ENCODE measurements around the gene LRRFIP1.
A peak's percentile ranks its signal among the peaks of the same experiment; 100 is the strongest.

LRRFIP1 gene

DNA sequence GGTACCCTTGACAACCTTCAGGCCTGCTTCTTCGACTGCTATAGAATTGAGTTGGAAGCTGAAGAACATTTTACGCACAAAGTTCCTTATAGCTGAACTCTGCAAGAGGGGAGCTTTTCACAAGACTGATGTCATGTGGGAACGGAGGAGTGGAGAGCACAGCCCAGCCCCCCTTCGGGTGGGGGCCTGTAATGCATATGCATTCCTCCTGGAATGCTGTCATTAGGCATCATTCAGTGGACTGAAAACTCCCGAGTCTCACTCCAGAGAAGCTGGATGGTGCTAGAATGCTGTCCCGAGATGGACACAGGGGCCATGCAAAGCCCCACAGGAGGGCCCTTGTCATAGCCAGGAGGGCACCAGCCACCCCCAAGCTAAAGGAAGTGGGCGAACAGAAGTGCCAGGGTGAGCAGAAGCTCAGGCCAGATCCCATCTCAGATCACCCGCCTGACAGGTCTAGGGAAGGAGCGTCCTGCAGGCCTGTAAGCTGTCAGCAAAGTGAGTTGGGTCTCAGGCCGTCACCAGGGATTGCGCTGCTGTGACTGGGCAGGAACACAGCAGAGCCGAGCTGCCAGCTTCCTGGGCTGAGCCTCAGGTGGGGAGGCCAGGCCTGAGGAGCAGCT, 127.3 kb downstream of the LRRFIP1 start:
- Histone ChIP-seq H2BK12ac (ENCODE audit: low read length) (no peak overlapping the region), H3K9ac (ENCODE audit: low read depth, low read length, poor library complexity) (no peak overlapping the region), H3K4me3 (ENCODE audit: low read length in 2 of 2) (peak overlapping the region in 1 of 2 donors; percentile 8), H2BK5ac (ENCODE audit: low read length) (no peak overlapping the region), H3K4me2 (ENCODE audit: insufficient read depth, low read length, poor library complexity, severe bottlenecking) (no peak overlapping the region), H3K9me3 (replicated peaks in 1 of 2; ENCODE audit: control insufficient read depth in 2 of 2, insufficient read depth in 1 of 2, low read depth in 1 of 2, low read length in 2 of 2) (peaks cover 0 to 7% of the 10 kb centered on the region in 2 donors), H2BK120ac (ENCODE audit: low read depth, low read length) (no peak overlapping the region), H3K23ac (ENCODE audit: low read depth, low read length, poor library complexity) (no peak overlapping the region), H2BK15ac (ENCODE audit: low read length) (no peak overlapping the region), H3K4ac (ENCODE audit: low read length) (no peak overlapping the region), H4K8ac (ENCODE audit: low read depth, low read length) (no peak overlapping the region), H2AK5ac (ENCODE audit: low read depth, low read length) (no peak overlapping the region), H4K91ac (ENCODE audit: low read depth, low read length, poor library complexity) (no peak overlapping the region), H3K14ac (ENCODE audit: low read length) (no peak overlapping the region), H3K27ac (replicated peaks; ENCODE audit: low read length) (no peak overlapping the region), H2AFZ (ENCODE audit: low read length) (no peak overlapping the region), H3K36me3 (replicated peaks in 1 of 2; ENCODE audit: control insufficient read depth in 2 of 2, insufficient read depth in 2 of 2, low read length in 2 of 2) (peaks cover 0 to 90% of the 10 kb centered on the region in 2 donors), H3K18ac (ENCODE audit: low read length) (no peak overlapping the region), H3K27me3 (ENCODE audit: control insufficient read depth in 3 of 3, insufficient read depth in 3 of 3, low read depth in 1 of 3, low read length in 3 of 3) (no peaks in the 10 kb centered on the region), H3K79me1 (ENCODE audit: low read depth, low read length) (no peaks in the 10 kb centered on the region), H3K4me1 (ENCODE audit: control insufficient read depth in 2 of 2, insufficient read depth in 1 of 2, low read depth in 1 of 2, low read length in 2 of 2) (no peaks in the 10 kb centered on the region)
- no peak for DNase-seq (ENCODE audit: low spot score)
- WGBS, 2 donors (ENCODE audit: extremely low coverage in 2 of 2, insufficient read length in 2 of 2, insufficient replicate concordance in 1 of 2), result no CpG with 5 or more reads among the region's 12 CpGs

DNA sequence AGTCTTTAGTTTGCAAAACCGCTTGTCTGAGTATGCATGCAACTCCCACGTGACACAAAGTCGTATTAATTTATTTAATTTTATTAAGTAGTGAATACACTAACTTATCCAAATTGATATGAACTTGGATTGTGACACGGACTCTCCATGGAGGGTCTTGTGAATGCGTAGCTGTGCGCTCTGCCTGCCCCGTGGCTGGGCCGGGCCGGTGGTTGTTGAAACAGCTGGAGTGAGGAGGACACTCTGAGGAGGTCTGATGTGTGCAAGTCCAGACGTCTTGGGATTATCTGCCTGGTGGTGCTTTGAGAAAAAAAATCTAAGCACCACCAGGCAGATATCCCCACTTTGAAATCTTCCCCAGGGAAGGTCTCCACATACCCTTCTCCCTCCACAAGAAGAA, 130.2 kb downstream of the LRRFIP1 start:
- Histone ChIP-seq H3K9ac (ENCODE audit: low read depth, low read length, poor library complexity) (no peak overlapping the region), H4K91ac (ENCODE audit: low read depth, low read length, poor library complexity) (no peak overlapping the region), H2AK5ac (ENCODE audit: low read depth, low read length) (no peak overlapping the region), H2BK15ac (ENCODE audit: low read length) (no peak overlapping the region), H3K4me3 (ENCODE audit: low read length in 2 of 2) (no peak overlapping the region), H2BK5ac (ENCODE audit: low read length) (no peak overlapping the region), H2BK120ac (ENCODE audit: low read depth, low read length) (no peak overlapping the region), H3K23ac (ENCODE audit: low read depth, low read length, poor library complexity) (no peak overlapping the region), H3K4me2 (ENCODE audit: insufficient read depth, low read length, poor library complexity, severe bottlenecking) (no peak overlapping the region), H2AFZ (ENCODE audit: low read length) (no peak overlapping the region), H3K36me3 (replicated peaks in 1 of 2; ENCODE audit: control insufficient read depth in 2 of 2, insufficient read depth in 2 of 2, low read length in 2 of 2) (peaks cover 3 to 93% of the 10 kb centered on the region in 2 donors), H3K9me3 (replicated peaks in 1 of 2; ENCODE audit: control insufficient read depth in 2 of 2, insufficient read depth in 1 of 2, low read depth in 1 of 2, low read length in 2 of 2) (peaks cover 0 to 7% of the 10 kb centered on the region in 2 donors), H3K27me3 (ENCODE audit: control insufficient read depth in 3 of 3, insufficient read depth in 3 of 3, low read depth in 1 of 3, low read length in 3 of 3) (no peaks in the 10 kb centered on the region), H3K27ac (replicated peaks; ENCODE audit: low read length) (no peak overlapping the region), H3K4ac (ENCODE audit: low read length) (no peak overlapping the region), H3K4me1 (ENCODE audit: control insufficient read depth in 2 of 2, insufficient read depth in 1 of 2, low read depth in 1 of 2, low read length in 2 of 2) (peaks cover 0 to 2% of the 10 kb centered on the region in 2 donors), H2BK12ac (ENCODE audit: low read length) (no peak overlapping the region), H3K79me1 (ENCODE audit: low read depth, low read length) (no peaks in the 10 kb centered on the region), H3K14ac (ENCODE audit: low read length) (no peak overlapping the region), H4K8ac (ENCODE audit: low read depth, low read length) (no peak overlapping the region), H3K18ac (ENCODE audit: low read length) (no peak overlapping the region)
- DNase-seq (ENCODE audit: low spot score), result no peak
- no CpG with 5 or more reads among the region's 10 CpGs for WGBS, 2 donors (ENCODE audit: extremely low coverage in 2 of 2, insufficient read length in 2 of 2, insufficient replicate concordance in 1 of 2)

DNA sequence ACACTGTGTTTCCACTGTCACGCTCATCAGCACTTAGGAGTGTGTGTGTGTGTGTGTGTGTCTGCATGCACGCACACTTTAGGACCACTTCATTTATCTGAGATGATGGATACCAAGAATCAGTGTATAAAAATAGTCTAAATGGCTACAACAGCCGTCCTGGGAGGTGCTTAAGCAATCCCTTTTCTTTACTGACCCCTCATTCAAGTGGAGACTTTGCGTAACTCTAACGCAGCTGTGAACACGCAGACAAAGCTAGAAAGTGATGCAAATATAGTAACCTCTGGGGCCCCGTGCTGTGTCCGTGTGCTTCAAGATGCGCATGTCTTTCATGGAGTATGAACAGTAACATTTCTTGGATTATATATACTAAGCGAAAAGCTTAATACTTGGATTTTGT, 130.8 kb downstream of the LRRFIP1 start:
- H2AK5ac ChIP-seq (ENCODE audit: low read depth, low read length), result no peak overlapping the region
- H3K9me3 ChIP-seq (replicated peaks in 1 of 2; ENCODE audit: control insufficient read depth in 2 of 2, insufficient read depth in 1 of 2, low read depth in 1 of 2, low read length in 2 of 2), result peaks cover 0 to 7% of the 10 kb centered on the region in 2 donors
- H3K36me3 ChIP-seq (replicated peaks in 1 of 2; ENCODE audit: control insufficient read depth in 2 of 2, insufficient read depth in 2 of 2, low read length in 2 of 2), result peaks cover 3 to 92% of the 10 kb centered on the region in 2 donors
- H3K4me2 ChIP-seq (ENCODE audit: insufficient read depth, low read length, poor library complexity, severe bottlenecking), result no peak overlapping the region
- no peak overlapping the region for H4K91ac ChIP-seq (ENCODE audit: low read depth, low read length, poor library complexity)
- H3K4ac ChIP-seq (ENCODE audit: low read length), result no peak overlapping the region
- WGBS, 2 donors (ENCODE audit: extremely low coverage in 2 of 2, insufficient read length in 2 of 2, insufficient replicate concordance in 1 of 2), result no CpG with 5 or more reads among the region's 10 CpGs
- H3K27ac ChIP-seq (replicated peaks; ENCODE audit: low read length), result no peak overlapping the region
- no peak overlapping the region for H3K14ac ChIP-seq (ENCODE audit: low read length)
- H2BK120ac ChIP-seq (ENCODE audit: low read depth, low read length), result no peak overlapping the region
- no peak overlapping the region for H3K4me3 ChIP-seq (ENCODE audit: low read length in 2 of 2)
- H2BK12ac ChIP-seq (ENCODE audit: low read length), result no peak overlapping the region
- H3K9ac ChIP-seq (ENCODE audit: low read depth, low read length, poor library complexity), result no peak overlapping the region
- no peaks in the 10 kb centered on the region for H3K27me3 ChIP-seq (ENCODE audit: control insufficient read depth in 3 of 3, insufficient read depth in 3 of 3, low read depth in 1 of 3, low read length in 3 of 3)
- H2BK5ac ChIP-seq (ENCODE audit: low read length), result no peak overlapping the region
- no peak overlapping the region for H4K8ac ChIP-seq (ENCODE audit: low read depth, low read length)
- peaks cover 0 to 2% of the 10 kb centered on the region in 2 donors for H3K4me1 ChIP-seq (ENCODE audit: control insufficient read depth in 2 of 2, insufficient read depth in 1 of 2, low read depth in 1 of 2, low read length in 2 of 2)
- no peak overlapping the region for H2BK15ac ChIP-seq (ENCODE audit: low read length)
- no peak for DNase-seq (ENCODE audit: low spot score)
- no peak overlapping the region for H2AFZ ChIP-seq (ENCODE audit: low read length)
- no peak overlapping the region for H3K23ac ChIP-seq (ENCODE audit: low read depth, low read length, poor library complexity)
- no peak overlapping the region for H3K18ac ChIP-seq (ENCODE audit: low read length)
- H3K79me1 ChIP-seq (ENCODE audit: low read depth, low read length), result no peaks in the 10 kb centered on the region

DNA sequence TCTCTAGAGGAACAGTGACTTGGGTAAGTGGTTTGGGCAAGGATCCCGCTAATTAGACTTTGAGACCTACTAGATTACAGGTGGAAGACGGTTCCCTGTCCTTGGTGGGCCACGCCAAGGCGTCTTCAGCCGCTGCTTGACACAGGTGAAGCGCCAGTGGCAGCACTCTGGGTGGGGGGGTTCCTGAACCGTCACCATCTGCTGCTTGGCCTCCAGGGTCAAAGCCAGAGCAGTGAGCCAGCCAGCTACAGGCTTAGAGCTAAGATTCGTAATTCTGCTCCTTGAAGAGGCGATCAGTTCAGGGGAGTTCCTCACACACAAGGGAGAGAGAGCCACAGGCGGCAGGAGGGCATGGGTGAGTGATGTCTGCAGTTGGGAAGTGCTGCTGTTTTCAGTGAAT, 131.8 kb downstream of the LRRFIP1 start:
- no CpG with 5 or more reads among the region's 10 CpGs for WGBS, 2 donors (ENCODE audit: extremely low coverage in 2 of 2, insufficient read length in 2 of 2, insufficient replicate concordance in 1 of 2)
- no peak overlapping the region for H2BK5ac ChIP-seq (ENCODE audit: low read length)
- no peak overlapping the region for H2AK5ac ChIP-seq (ENCODE audit: low read depth, low read length)
- no peak overlapping the region for H3K4ac ChIP-seq (ENCODE audit: low read length)
- H3K36me3 ChIP-seq (replicated peaks in 1 of 2; ENCODE audit: control insufficient read depth in 2 of 2, insufficient read depth in 2 of 2, low read length in 2 of 2), result peaks cover 3 to 88% of the 10 kb centered on the region in 2 donors
- no peaks in the 10 kb centered on the region for H3K79me1 ChIP-seq (ENCODE audit: low read depth, low read length)
- H3K4me3 ChIP-seq (ENCODE audit: low read length in 2 of 2), result no peak overlapping the region
- no peak overlapping the region for H3K9ac ChIP-seq (ENCODE audit: low read depth, low read length, poor library complexity)
- H3K9me3 ChIP-seq (replicated peaks in 1 of 2; ENCODE audit: control insufficient read depth in 2 of 2, insufficient read depth in 1 of 2, low read depth in 1 of 2, low read length in 2 of 2), result peaks cover 0 to 7% of the 10 kb centered on the region in 2 donors
- H3K4me1 ChIP-seq (ENCODE audit: control insufficient read depth in 2 of 2, insufficient read depth in 1 of 2, low read depth in 1 of 2, low read length in 2 of 2), result peaks cover 0 to 2% of the 10 kb centered on the region in 2 donors
- no peak overlapping the region for H3K27ac ChIP-seq (replicated peaks; ENCODE audit: low read length)
- no peak for DNase-seq (ENCODE audit: low spot score)
- H4K8ac ChIP-seq (ENCODE audit: low read depth, low read length), result no peak overlapping the region
- no peak overlapping the region for H3K4me2 ChIP-seq (ENCODE audit: insufficient read depth, low read length, poor library complexity, severe bottlenecking)
- H3K18ac ChIP-seq (ENCODE audit: low read length), result no peak overlapping the region
- no peak overlapping the region for H4K91ac ChIP-seq (ENCODE audit: low read depth, low read length, poor library complexity)
- H3K27me3 ChIP-seq (ENCODE audit: control insufficient read depth in 3 of 3, insufficient read depth in 3 of 3, low read depth in 1 of 3, low read length in 3 of 3), result no peaks in the 10 kb centered on the region
- no peak overlapping the region for H2AFZ ChIP-seq (ENCODE audit: low read length)
- no peak overlapping the region for H2BK15ac ChIP-seq (ENCODE audit: low read length)
- no peak overlapping the region for H3K14ac ChIP-seq (ENCODE audit: low read length)
- H2BK12ac ChIP-seq (ENCODE audit: low read length), result no peak overlapping the region
- no peak overlapping the region for H2BK120ac ChIP-seq (ENCODE audit: low read depth, low read length)
- no peak overlapping the region for H3K23ac ChIP-seq (ENCODE audit: low read depth, low read length, poor library complexity)
